Mucosa of stomach (tissue), 1 donor: ENCODE results near the gene PLAAT4.

Experiments
- H3K27me3 ChIP-seq: one replicate; pipeline ENCODE4 v1.7.0; 2013; ENCODE audit warnings: mild to moderate bottlenecking, low read length; ENCODE audit not compliant: control insufficient read depth, insufficient read depth
- H3K36me3 ChIP-seq: one replicate; pipeline ENCODE4 v1.7.0; 2013; ENCODE audit warnings: low read length; ENCODE audit not compliant: control insufficient read depth, insufficient read depth
- H3K4me1 ChIP-seq: one replicate; pipeline ENCODE4 v1.7.0; 2013; ENCODE audit warnings: mild to moderate bottlenecking, low read length; ENCODE audit not compliant: control insufficient read depth, insufficient read depth
- H3K4me3 ChIP-seq: one replicate; pipeline ENCODE4 v1.7.0; 2013; ENCODE audit warnings: low read length
- H3K9ac ChIP-seq: one replicate; pipeline ENCODE4 v1.7.0; 2013; ENCODE audit warnings: mild to moderate bottlenecking, low read length, moderate library complexity
- H3K9me3 ChIP-seq: one replicate; pipeline ENCODE4 v1.7.0; 2013; ENCODE audit warnings: mild to moderate bottlenecking, low read length, moderate library complexity; ENCODE audit not compliant: control insufficient read depth
- donor health status: Pancreatic carcinoma.

The PLAAT4 gene

GRCh38 chr11:63503492-63503891 lies 33.1 kb upstream of the PLAAT4 start:
- Histone ChIP-seq H3K4me1 (peaks cover 41% of the 10 kb centered on the region), H3K9ac (no peak overlapping the region), H3K36me3 (no peaks in the 10 kb centered on the region), H3K27me3 (no peaks in the 10 kb centered on the region), H3K9me3 (no peaks in the 10 kb centered on the region), H3K4me3 (no peak overlapping the region)

- no peak overlapping the region for H3K4me3 ChIP-seq
- no peak overlapping the region for H3K9ac ChIP-seq
- H3K9me3 ChIP-seq, result no peaks in the 10 kb centered on the region
- peaks cover 41% of the 10 kb centered on the region for H3K4me1 ChIP-seq
- H3K36me3 ChIP-seq, result no peaks in the 10 kb centered on the region
- no peaks in the 10 kb centered on the region for H3K27me3 ChIP-seq
These were observed 32.6 kb upstream of the PLAAT4 start for GRCh38 chr11:63504054-63504453.

- H3K4me3 ChIP-seq, result no peak overlapping the region
- H3K36me3 ChIP-seq, result no peaks in the 10 kb centered on the region
- no peak overlapping the region for H3K9ac ChIP-seq
- H3K9me3 ChIP-seq, result no peaks in the 10 kb centered on the region
- no peaks in the 10 kb centered on the region for H3K27me3 ChIP-seq
- H3K4me1 ChIP-seq, result peaks cover 41% of the 10 kb centered on the region
These were observed 31.5 kb upstream of the PLAAT4 start for GRCh38 chr11:63504933-63505586.

GRCh38 chr11:63505857-63506528 lies 30.6 kb upstream of the PLAAT4 start, which contains the start of gene LGALS12:
Gene LGALS12, plus strand, starts transcription at chr11:63506084. Its CDS starts 375 bp downstream, at chr11:63506459.
- H3K4me1 ChIP-seq, result peaks cover 48% of the 10 kb centered on the region
- H3K4me3 ChIP-seq, result no peak within 1 kb of the TSS
- no peaks in the 10 kb centered on the region for H3K9me3 ChIP-seq
- H3K36me3 ChIP-seq, result no peaks in the 10 kb centered on the region
- H3K9ac ChIP-seq, result no peak within 1 kb of the TSS
- H3K27me3 ChIP-seq, result no peaks in the 10 kb centered on the region

GRCh38 chr11:63506876-63507275 lies 29.7 kb upstream of the PLAAT4 start:
- peaks cover 48% of the 10 kb centered on the region for H3K4me1 ChIP-seq
- no peaks in the 10 kb centered on the region for H3K36me3 ChIP-seq
- H3K9me3 ChIP-seq, result no peaks in the 10 kb centered on the region
- no peaks in the 10 kb centered on the region for H3K27me3 ChIP-seq
- no peak overlapping the region for H3K4me3 ChIP-seq
- H3K9ac ChIP-seq, result no peak overlapping the region

- no peaks in the 10 kb centered on the region for H3K36me3 ChIP-seq
- no peak overlapping the region for H3K9ac ChIP-seq
These were observed 29.1 kb upstream of the PLAAT4 start for GRCh38 chr11:63507511-63507910.

GRCh38 chr11:63508009-63508408 lies 28.6 kb upstream of the PLAAT4 start:
- Histone ChIP-seq H3K27me3 (no peaks in the 10 kb centered on the region), H3K4me1 (peaks cover 38% of the 10 kb centered on the region), H3K4me3 (no peak overlapping the region), H3K9me3 (no peaks in the 10 kb centered on the region), H3K9ac (no peak overlapping the region), H3K36me3 (no peaks in the 10 kb centered on the region)

More at GRCh38 chr11:63507511-63507910, 29.1 kb upstream of the PLAAT4 start:
- H3K27me3 ChIP-seq, result no peaks in the 10 kb centered on the region
- peaks cover 43% of the 10 kb centered on the region for H3K4me1 ChIP-seq
- no peak overlapping the region for H3K4me3 ChIP-seq
- H3K9me3 ChIP-seq, result no peaks in the 10 kb centered on the region

- peaks cover 30% of the 10 kb centered on the region for H3K4me1 ChIP-seq
- H3K27me3 ChIP-seq, result no peaks in the 10 kb centered on the region
- H3K4me3 ChIP-seq, result no peak overlapping the region
- no peaks in the 10 kb centered on the region for H3K9me3 ChIP-seq
- H3K9ac ChIP-seq, result no peak overlapping the region
- H3K36me3 ChIP-seq, result no peaks in the 10 kb centered on the region
These were observed 27.9 kb upstream of the PLAAT4 start for GRCh38 chr11:63508745-63509144.

GRCh38 chr11:63510360-63511047 lies 26.1 kb upstream of the PLAAT4 start:
- H3K9me3 ChIP-seq, result no peaks in the 10 kb centered on the region
- no peak overlapping the region for H3K4me3 ChIP-seq
- H3K9ac ChIP-seq, result peak overlapping the region; percentile 14

GRCh38 chr11:63511048-63511748 lies 25.4 kb upstream of the PLAAT4 start:
- no peaks in the 10 kb centered on the region for H3K9me3 ChIP-seq
- H3K4me1 ChIP-seq, result peaks cover 7% of the 10 kb centered on the region
- no peak overlapping the region for H3K9ac ChIP-seq
- no peaks in the 10 kb centered on the region for H3K27me3 ChIP-seq
- no peak overlapping the region for H3K4me3 ChIP-seq
- H3K36me3 ChIP-seq, result no peaks in the 10 kb centered on the region

More at GRCh38 chr11:63510360-63511047, 26.1 kb upstream of the PLAAT4 start:
- Histone ChIP-seq H3K36me3 (no peaks in the 10 kb centered on the region), H3K4me1 (peaks cover 13% of the 10 kb centered on the region), H3K27me3 (no peaks in the 10 kb centered on the region)

GRCh38 chr11:63512816-63513215 lies 23.8 kb upstream of the PLAAT4 start:
- no peaks in the 10 kb centered on the region for H3K36me3 ChIP-seq
- no peak overlapping the region for H3K4me3 ChIP-seq
- no peak overlapping the region for H3K9ac ChIP-seq
- no peaks in the 10 kb centered on the region for H3K27me3 ChIP-seq
- no peaks in the 10 kb centered on the region for H3K9me3 ChIP-seq
- H3K4me1 ChIP-seq, result peaks cover 7% of the 10 kb centered on the region

- Histone ChIP-seq H3K27me3 (no peaks in the 10 kb centered on the region), H3K9ac (no peak overlapping the region), H3K36me3 (no peaks in the 10 kb centered on the region), H3K9me3 (no peaks in the 10 kb centered on the region), H3K4me3 (no peak overlapping the region), H3K4me1 (no peaks in the 10 kb centered on the region)
These were observed 20.5 kb upstream of the PLAAT4 start for GRCh38 chr11:63516109-63516508.
